Measurements from ENCODE around the gene AKR1C8. TPM values are rescaled to one million over a fixed set of nuclear protein-coding genes. Genes with fewer than 3 reads are reported as not detected.

The AKR1C8 gene
- polyA plus RNA-seq, 1 of the 3 experiments (the other 2 are of a cell fraction) = not detected

GRCh38 chr10:5216801-5217200 lies 31.9 kb upstream of the AKR1C8 start:
- no peak overlapping the region for H3K4me3 ChIP-seq (ENCODE audit: low read depth in 2 of 2, low read length in 1 of 2)
- ChIA-PET POLR2A (no interaction called here), CTCF (no interaction called here)
- no peak overlapping the region for H3K4me2 ChIP-seq
- no peak overlapping the region for H3K9ac ChIP-seq
- H3K4me1 ChIP-seq (ENCODE audit: control insufficient read depth in 1 of 2, insufficient read depth in 2 of 2, low read depth in 1 of 2, low read length in 1 of 2) = no peaks in the 10 kb centered on the region
- TF ChIP-seq POLR2AphosphoS5 (IDR thresholded peaks at IDR 0.05; ENCODE audit: low read depth, low read length) (no peak), MXI1 (IDR thresholded peaks at IDR 0.05; ENCODE audit: low read depth, low read length) (no peak), SMC3 (IDR thresholded peaks at IDR 0.05; ENCODE audit: low read depth, low read length) (no peak), RFX5 (IDR thresholded peaks at IDR 0.05; ENCODE audit: low read length) (no peak), RXRA (IDR thresholded peaks at IDR 0.05; ENCODE audit: borderline replicate concordance, low read depth) (no peak), JUND (IDR thresholded peaks at IDR 0.05) (no peak), ELF1 (IDR thresholded peaks at IDR 0.05) (no peak), GATA2 (CRISPR knock-in tag; IDR thresholded peaks at IDR 0.05) (no peak), TEAD4 (IDR thresholded peaks at IDR 0.05; ENCODE audit: borderline replicate concordance, insufficient read depth) (no peak), NFIC (IDR thresholded peaks at IDR 0.05; ENCODE audit: borderline replicate concordance) (no peak)
- TF ChIP-seq, protein P1, sequence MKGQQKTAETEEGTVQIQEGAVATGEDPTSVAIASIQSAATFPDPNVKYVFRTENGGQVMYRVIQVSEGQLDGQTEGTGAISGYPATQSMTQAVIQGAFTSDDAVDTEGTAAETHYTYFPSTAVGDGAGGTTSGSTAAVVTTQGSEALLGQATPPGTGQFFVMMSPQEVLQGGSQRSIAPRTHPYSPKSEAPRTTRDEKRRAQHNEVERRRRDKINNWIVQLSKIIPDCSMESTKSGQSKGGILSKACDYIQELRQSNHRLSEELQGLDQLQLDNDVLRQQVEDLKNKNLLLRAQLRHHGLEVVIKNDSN (IDR thresholded peaks at IDR 0.05; ENCODE audit: borderline replicate concordance, low read depth) = no peak
- TF ChIP-seq, protein P2, sequence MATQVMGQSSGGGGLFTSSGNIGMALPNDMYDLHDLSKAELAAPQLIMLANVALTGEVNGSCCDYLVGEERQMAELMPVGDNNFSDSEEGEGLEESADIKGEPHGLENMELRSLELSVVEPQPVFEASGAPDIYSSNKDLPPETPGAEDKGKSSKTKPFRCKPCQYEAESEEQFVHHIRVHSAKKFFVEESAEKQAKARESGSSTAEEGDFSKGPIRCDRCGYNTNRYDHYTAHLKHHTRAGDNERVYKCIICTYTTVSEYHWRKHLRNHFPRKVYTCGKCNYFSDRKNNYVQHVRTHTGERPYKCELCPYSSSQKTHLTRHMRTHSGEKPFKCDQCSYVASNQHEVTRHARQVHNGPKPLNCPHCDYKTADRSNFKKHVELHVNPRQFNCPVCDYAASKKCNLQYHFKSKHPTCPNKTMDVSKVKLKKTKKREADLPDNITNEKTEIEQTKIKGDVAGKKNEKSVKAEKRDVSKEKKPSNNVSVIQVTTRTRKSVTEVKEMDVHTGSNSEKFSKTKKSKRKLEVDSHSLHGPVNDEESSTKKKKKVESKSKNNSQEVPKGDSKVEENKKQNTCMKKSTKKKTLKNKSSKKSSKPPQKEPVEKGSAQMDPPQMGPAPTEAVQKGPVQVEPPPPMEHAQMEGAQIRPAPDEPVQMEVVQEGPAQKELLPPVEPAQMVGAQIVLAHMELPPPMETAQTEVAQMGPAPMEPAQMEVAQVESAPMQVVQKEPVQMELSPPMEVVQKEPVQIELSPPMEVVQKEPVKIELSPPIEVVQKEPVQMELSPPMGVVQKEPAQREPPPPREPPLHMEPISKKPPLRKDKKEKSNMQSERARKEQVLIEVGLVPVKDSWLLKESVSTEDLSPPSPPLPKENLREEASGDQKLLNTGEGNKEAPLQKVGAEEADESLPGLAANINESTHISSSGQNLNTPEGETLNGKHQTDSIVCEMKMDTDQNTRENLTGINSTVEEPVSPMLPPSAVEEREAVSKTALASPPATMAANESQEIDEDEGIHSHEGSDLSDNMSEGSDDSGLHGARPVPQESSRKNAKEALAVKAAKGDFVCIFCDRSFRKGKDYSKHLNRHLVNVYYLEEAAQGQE (IDR thresholded peaks at IDR 0.05; ENCODE audit: low read depth, low read length) = no peak
- H3F3A ChIP-seq (replicated peaks; ENCODE audit: insufficient read depth) = no peaks in the 10 kb centered on the region
- no peaks in the 10 kb centered on the region for H3K9me2 ChIP-seq
- H2AFZ ChIP-seq (ENCODE audit: low read depth) = no peak overlapping the region
- H3K27ac ChIP-seq (ENCODE audit: low read depth in 2 of 2, low read length in 1 of 2) = no peak overlapping the region
- H4K20me1 ChIP-seq (ENCODE audit: insufficient read depth) = no peaks in the 10 kb centered on the region
- DNase-seq = no peak
- no peaks in the 10 kb centered on the region for H3K9me3 ChIP-seq
- no peaks in the 10 kb centered on the region for H3K36me3 ChIP-seq (replicated peaks in 1 of 2; ENCODE audit: control insufficient read depth in 1 of 2, insufficient read depth in 2 of 2, low read length in 1 of 2)
- no peaks in the 10 kb centered on the region for H3K79me2 ChIP-seq (ENCODE audit: insufficient read depth)
- no peaks in the 10 kb centered on the region for H3K27me3 ChIP-seq (ENCODE audit: insufficient read depth)
- 14% methylated on average over 1 of the region's 2 CpGs for WGBS (ENCODE audit: low lambda C conversion rate)

- Histone ChIP-seq H3F3A (replicated peaks; ENCODE audit: insufficient read depth) (no peaks in the 10 kb centered on the region), H3K4me1 (ENCODE audit: control insufficient read depth in 1 of 2, insufficient read depth in 2 of 2, low read depth in 1 of 2, low read length in 1 of 2) (no peaks in the 10 kb centered on the region), H3K4me2 (no peak overlapping the region), H3K27me3 (ENCODE audit: insufficient read depth) (no peaks in the 10 kb centered on the region), H4K20me1 (ENCODE audit: insufficient read depth) (no peaks in the 10 kb centered on the region), H3K9ac (no peak overlapping the region), H2AFZ (ENCODE audit: low read depth) (no peak overlapping the region), H3K4me3 (ENCODE audit: low read depth in 2 of 2, low read length in 1 of 2) (no peak overlapping the region), H3K9me2 (no peaks in the 10 kb centered on the region), H3K36me3 (replicated peaks in 1 of 2; ENCODE audit: control insufficient read depth in 1 of 2, insufficient read depth in 2 of 2, low read length in 1 of 2) (no peaks in the 10 kb centered on the region), H3K79me2 (ENCODE audit: insufficient read depth) (no peaks in the 10 kb centered on the region), H3K27ac (ENCODE audit: low read depth in 2 of 2, low read length in 1 of 2) (no peak overlapping the region), H3K9me3 (no peaks in the 10 kb centered on the region)
- no peak for DNase-seq
- ChIA-PET POLR2A (no interaction called here), CTCF (no interaction called here)
- TF ChIP-seq TCF12 (IDR thresholded peaks at IDR 0.05) (no peak), ELF1 (IDR thresholded peaks at IDR 0.05) (no peak), MEF2A (IDR thresholded peaks at IDR 0.05; ENCODE audit: borderline replicate concordance, low read depth) (no peak), FOSL2 (IDR thresholded peaks at IDR 0.05; ENCODE audit: borderline replicate concordance, low read depth) (no peak), SIN3A (IDR thresholded peaks at IDR 0.05; ENCODE audit: borderline replicate concordance, low read depth, low read length) (no peak), EZH2phosphoT487 (IDR thresholded peaks at IDR 0.05; ENCODE audit: borderline replicate concordance, low read depth) (no peak), POLR2AphosphoS5 (IDR thresholded peaks at IDR 0.05; ENCODE audit: low read depth, low read length) (no peak), PBX3 (IDR thresholded peaks at IDR 0.05) (no peak), FOXM1 (IDR thresholded peaks at IDR 0.05; ENCODE audit: low read depth) (no peak), RFX5 (IDR thresholded peaks at IDR 0.05; ENCODE audit: low read length) (no peak), FOXJ3 (CRISPR knock-in tag; IDR thresholded peaks at IDR 0.05) (no peak), MXI1 (IDR thresholded peaks at IDR 0.05; ENCODE audit: low read depth, low read length) (no peak), SMC3 (IDR thresholded peaks at IDR 0.05; ENCODE audit: low read depth, low read length) (no peak)
- TF ChIP-seq, protein P3, sequence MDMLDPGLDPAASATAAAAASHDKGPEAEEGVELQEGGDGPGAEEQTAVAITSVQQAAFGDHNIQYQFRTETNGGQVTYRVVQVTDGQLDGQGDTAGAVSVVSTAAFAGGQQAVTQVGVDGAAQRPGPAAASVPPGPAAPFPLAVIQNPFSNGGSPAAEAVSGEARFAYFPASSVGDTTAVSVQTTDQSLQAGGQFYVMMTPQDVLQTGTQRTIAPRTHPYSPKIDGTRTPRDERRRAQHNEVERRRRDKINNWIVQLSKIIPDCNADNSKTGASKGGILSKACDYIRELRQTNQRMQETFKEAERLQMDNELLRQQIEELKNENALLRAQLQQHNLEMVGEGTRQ (IDR thresholded peaks at IDR 0.05; ENCODE audit: borderline replicate concordance, low read depth, low read length) = no peak
Observed at GRCh38 chr10:5211696-5212536, 27.0 kb upstream of the AKR1C8 start.
